AG10803 (cell line): ENCODE results near the gene MORN1.

Source experiments
- DNase-seq: peaks from one replicate; pipeline ENCODE4 v3.0.0; 2010; ENCODE audit warnings: low read depth
- H3K4me3 ChIP-seq: 2 replicates; pipeline ENCODE4 v1.5.1; 2011; ENCODE audit warnings: mild to moderate bottlenecking, low read length, control low read depth
- TF ChIP-seq, protein P1 (sequence below): conservative IDR thresholded peaks from 2 replicates; pipeline ENCODE4 v1.5.1; 2011; ENCODE audit warnings: mild to moderate bottlenecking, low read length, control low read depth, inconsistent platforms

MORN1 gene

DNA sequence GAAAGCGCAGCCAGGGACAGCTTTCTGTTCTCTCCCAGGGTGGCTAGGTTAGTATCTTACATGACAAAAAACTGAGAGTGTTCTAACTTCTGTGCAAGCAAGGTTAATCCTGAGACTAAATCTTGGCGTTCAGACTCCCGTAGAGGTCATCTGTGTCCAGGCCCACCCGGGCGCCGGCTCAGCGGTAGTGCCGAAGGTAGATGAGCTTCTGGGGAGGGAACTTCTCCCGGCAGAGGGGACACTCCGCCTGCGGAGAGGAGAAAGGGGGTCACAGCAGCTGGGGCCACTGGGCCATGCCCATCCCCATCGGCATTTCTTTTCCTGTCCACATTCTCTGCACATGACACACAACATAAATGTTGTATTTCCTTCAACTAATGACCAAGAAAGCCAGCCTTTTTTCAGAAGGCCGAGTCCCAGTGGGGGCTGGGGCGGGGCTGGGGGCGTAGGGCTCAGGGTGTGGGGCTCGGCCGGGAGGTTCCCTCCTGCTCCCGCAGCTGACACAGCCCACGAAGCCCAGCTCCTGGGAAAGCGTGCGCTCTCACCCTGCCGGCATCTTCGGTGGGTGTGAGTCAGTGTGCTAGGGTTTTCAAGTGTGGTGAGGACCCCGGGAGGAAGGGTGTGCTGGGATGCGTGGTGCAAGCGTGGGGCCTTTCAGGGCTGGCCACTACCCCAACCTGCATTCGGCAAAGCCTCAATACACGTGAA lies 14.4 kb upstream of the MORN1 start:
- no peak for DNase-seq

DNA sequence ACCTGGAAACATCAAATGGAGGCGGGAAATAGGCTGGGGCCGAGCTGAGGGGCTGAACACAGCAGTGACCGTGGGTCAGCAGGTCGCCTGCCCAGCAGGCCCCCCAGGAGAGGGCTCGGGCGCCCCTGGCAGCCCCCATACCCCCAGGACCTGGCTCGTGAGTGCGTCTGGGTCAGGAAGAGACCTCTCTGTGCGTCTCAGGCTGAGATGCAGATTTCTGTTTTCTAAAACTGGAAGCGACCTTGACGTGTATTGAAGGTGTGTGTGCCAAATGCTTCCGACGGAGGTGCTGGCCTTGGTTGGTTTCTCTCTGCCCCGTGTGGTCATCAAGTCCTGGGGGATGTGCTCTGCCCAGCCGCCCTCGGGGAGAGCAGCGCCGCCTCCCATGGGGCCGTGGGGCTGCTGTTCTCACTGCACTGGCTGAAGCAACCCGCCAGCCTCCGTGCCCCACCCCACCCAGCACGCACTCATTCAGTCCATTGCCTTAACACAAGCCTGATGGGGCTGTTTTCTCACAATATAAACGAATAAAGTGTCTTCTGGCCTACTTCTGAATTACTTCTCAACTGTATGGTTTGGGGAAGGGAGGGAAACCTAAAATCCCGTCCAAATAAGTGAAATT lies 13.6 kb upstream of the MORN1 start:
- no peak for DNase-seq
- TF ChIP-seq, protein P1, sequence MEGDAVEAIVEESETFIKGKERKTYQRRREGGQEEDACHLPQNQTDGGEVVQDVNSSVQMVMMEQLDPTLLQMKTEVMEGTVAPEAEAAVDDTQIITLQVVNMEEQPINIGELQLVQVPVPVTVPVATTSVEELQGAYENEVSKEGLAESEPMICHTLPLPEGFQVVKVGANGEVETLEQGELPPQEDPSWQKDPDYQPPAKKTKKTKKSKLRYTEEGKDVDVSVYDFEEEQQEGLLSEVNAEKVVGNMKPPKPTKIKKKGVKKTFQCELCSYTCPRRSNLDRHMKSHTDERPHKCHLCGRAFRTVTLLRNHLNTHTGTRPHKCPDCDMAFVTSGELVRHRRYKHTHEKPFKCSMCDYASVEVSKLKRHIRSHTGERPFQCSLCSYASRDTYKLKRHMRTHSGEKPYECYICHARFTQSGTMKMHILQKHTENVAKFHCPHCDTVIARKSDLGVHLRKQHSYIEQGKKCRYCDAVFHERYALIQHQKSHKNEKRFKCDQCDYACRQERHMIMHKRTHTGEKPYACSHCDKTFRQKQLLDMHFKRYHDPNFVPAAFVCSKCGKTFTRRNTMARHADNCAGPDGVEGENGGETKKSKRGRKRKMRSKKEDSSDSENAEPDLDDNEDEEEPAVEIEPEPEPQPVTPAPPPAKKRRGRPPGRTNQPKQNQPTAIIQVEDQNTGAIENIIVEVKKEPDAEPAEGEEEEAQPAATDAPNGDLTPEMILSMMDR, result no peak
- no peak overlapping the region for H3K4me3 ChIP-seq

More for the DNA sequence above, 14.4 kb upstream of the MORN1 start:
- TF ChIP-seq, protein P1, result no peak
- H3K4me3 ChIP-seq, result no peak overlapping the region

DNA sequence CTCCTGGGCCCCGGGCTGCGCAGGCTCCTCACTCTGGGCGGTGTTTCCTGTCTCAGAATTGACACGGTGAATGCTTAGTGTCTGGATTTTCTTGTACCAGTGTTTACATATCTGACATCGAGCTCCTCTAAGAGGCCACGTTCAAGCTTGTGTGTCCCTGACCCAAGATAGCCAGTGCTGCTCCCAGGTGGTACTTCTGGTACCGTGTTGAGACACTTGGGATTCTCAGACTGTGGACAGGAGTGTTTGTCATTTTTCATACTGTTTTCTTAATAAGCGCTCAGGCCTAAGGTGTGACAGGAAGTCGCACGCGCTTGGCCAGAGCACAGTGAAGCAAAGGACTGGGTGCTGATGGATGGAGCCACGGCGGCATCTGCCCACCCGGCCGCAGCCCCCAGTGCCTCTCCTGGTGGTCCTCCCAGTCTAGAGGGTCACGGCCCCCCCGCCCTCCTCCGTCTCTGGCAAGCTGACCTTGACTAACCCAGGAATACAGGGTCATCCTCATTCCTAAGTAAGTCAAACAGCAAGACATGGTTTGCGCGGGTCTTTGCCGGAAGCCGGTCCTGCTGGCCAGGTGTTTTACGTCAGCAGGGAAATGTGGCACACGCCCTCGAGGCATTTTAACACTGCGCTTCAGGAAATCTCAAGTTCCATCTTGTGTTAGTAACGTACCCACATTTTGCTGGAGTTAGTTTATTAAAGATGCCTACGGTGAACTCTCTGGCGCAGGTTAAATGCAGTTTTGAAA lies 13.0 kb upstream of the MORN1 start:
- TF ChIP-seq, protein P1, result no peak
- no peak overlapping the region for H3K4me3 ChIP-seq
- no peak for DNase-seq

GRCh38 chr1:2403273-2403672 lies 11.9 kb upstream of the MORN1 start:
- no peak overlapping the region for H3K4me3 ChIP-seq
- TF ChIP-seq, protein P1, result no peak
- no peak for DNase-seq

- no peak overlapping the region for H3K4me3 ChIP-seq
- TF ChIP-seq, protein P1, result no peak
- DNase-seq, result no peak
Measured at GRCh38 chr1:2402420-2402819, 11.1 kb upstream of the MORN1 start.

- no peak overlapping the region for H3K4me3 ChIP-seq
- no peak for DNase-seq
- TF ChIP-seq, protein P1, result no peak
Measured at GRCh38 chr1:2400950-2401649, 9.7 kb upstream of the MORN1 start.
